ENCODE data around the gene SLC7A8.

- TF ChIP-seq, protein P1, sequence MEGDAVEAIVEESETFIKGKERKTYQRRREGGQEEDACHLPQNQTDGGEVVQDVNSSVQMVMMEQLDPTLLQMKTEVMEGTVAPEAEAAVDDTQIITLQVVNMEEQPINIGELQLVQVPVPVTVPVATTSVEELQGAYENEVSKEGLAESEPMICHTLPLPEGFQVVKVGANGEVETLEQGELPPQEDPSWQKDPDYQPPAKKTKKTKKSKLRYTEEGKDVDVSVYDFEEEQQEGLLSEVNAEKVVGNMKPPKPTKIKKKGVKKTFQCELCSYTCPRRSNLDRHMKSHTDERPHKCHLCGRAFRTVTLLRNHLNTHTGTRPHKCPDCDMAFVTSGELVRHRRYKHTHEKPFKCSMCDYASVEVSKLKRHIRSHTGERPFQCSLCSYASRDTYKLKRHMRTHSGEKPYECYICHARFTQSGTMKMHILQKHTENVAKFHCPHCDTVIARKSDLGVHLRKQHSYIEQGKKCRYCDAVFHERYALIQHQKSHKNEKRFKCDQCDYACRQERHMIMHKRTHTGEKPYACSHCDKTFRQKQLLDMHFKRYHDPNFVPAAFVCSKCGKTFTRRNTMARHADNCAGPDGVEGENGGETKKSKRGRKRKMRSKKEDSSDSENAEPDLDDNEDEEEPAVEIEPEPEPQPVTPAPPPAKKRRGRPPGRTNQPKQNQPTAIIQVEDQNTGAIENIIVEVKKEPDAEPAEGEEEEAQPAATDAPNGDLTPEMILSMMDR (IDR thresholded peaks at IDR 0.05): no peak
- TF ChIP-seq POLR2A (IDR thresholded peaks at IDR 0.05): no peak
- TF ChIP-seq POLR2AphosphoS5 (IDR thresholded peaks at IDR 0.05): no peak
Measured at GRCh38 chr14:23101986-23102625, 81.4 kb downstream of the SLC7A8 start.
